Activated CD4-positive, CD25-positive, alpha-beta regulatory T cell treated with anti-CD3 and anti-CD28 coated beads, Interleukin-2, amount 50 U/mL, for 16 hours (primary cell): ENCODE results near the gene NPIPB8.
"Not testable (repeated sequence)": the region's sequence is repeated elsewhere in the genome, so short reads cannot be mapped to it uniquely, and the experiment has no call there.

Source experiments
- DNase-seq: peaks from one replicate; pipeline ENCODE4 v3.0.0-alpha.2; 2020; ENCODE audit warnings: low read depth, low spot score

NPIPB8 gene

GRCh38 chr16:28637765-28638164 lies at the start of gene NPIPB8:
Gene NPIPB8, plus strand, starts transcription at chr16:28638065. Its CDS starts 296 bp downstream, at chr16:28638361.
- not testable (repeated sequence) for DNase-seq

DNA sequence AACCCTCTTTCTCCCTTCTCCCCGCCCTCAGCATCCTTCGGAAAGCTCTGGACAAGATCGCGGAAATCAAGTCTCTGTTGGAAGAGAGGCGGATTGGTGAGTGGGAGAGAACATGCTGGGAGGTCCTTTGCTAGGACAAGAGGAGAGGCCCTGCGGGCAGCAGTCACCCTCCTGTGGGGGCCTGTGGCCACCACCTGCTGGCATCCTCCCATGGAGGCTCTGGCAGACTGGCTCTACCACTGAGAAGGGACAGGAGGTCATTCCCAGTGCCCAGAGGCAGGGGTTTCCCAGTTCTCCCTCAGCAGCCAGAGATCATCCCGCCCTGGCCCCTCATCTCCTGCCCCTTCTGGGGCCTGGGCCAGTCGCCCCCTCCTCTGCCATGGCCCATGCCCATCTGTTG lies 48.8 kb upstream of the NPIPB8 start:
- no peak for DNase-seq

- DNase-seq: no peak
These were observed 47.9 kb upstream of the NPIPB8 start for GRCh38 chr16:28589930-28590329.

GRCh38 chr16:28590384-28591340 lies 47.2 kb upstream of the NPIPB8 start:
- no peak for DNase-seq

DNA sequence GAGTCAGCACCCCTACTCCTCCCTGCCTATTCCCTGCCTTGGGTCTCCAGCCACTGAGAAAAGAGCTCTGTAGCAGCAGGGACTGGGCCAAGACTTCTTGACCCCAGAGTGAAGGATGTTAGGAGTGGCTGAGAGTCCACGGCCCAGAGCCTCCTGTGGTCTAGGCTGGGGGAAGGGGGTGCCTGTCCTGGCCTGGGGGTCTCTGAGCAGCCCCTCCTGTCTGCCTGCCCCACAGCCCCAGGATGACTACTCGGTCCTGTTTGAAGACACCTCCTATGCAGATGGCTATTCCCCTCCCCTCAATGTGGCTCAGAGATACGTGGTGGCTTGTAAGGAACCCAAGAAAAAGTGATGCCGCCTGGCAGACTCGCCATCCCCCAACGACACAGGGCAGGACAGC lies 46.5 kb upstream of the NPIPB8 start:
- DNase-seq: no peak

- no peak for DNase-seq
These were observed 45.4 kb upstream of the NPIPB8 start for GRCh38 chr16:28592511-28592910.

- DNase-seq: no peak
These were observed 44.8 kb upstream of the NPIPB8 start for GRCh38 chr16:28592979-28593553.

GRCh38 chr16:28595451-28595850 lies 42.4 kb upstream of the NPIPB8 start:
- not testable (repeated sequence) for DNase-seq

GRCh38 chr16:28596115-28596630 lies 41.7 kb upstream of the NPIPB8 start:
- DNase-seq: no peak

- no peak for DNase-seq
These were observed 40.8 kb upstream of the NPIPB8 start, which contains the start of gene SULT1A2 for GRCh38 chr16:28596840-28597691. Gene SULT1A2, minus strand, starts transcription at chr16:28597050. Its CDS starts 1,120 bp downstream, at chr16:28595930.

- DNase-seq: no peak
These were observed 40.1 kb upstream of the NPIPB8 start for GRCh38 chr16:28597692-28598261.

GRCh38 chr16:28599377-28600285 lies 38.2 kb upstream of the NPIPB8 start:
- not testable (repeated sequence) for DNase-seq

DNA sequence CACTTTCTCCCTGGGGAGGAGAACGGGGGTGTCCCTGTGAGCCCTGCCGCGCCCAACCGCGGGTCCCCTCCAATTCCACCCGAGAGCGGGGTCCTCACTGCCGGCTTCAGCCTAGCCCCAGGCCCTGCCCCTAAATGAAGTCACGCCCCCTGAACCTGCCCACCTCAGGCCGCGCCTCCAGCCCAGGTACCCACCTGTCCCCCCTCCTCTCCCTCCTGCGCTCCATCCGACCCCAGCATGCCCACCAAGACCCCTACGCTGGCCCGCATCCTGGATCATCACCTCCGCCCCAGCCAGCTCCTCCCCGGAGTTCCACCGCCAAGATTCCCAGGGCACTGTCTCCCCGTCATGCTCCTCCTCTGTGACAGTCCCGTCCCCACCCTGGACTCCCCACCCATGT lies 36.9 kb upstream of the NPIPB8 start:
- not testable (repeated sequence) for DNase-seq

DNA sequence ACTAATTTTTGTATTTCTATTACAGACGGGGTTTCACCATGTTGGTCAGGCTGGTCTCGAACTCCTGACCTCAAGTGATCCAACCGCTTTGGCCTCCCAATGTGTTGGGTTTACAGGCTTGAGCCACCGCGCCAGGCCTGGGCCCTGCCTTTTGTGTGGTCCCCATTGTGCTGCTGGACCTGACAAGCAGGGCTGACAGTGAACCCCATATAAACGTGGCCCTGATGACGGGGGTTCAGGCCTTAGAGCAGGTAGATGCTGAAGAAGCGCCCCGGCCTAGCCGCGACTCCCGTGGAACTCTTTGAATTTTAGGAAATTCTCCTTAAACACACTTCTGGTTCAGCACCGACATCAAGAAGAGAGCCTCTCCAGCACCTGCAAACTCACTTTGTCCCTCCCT lies 36.3 kb upstream of the NPIPB8 start:
- not testable (repeated sequence) for DNase-seq

DNA sequence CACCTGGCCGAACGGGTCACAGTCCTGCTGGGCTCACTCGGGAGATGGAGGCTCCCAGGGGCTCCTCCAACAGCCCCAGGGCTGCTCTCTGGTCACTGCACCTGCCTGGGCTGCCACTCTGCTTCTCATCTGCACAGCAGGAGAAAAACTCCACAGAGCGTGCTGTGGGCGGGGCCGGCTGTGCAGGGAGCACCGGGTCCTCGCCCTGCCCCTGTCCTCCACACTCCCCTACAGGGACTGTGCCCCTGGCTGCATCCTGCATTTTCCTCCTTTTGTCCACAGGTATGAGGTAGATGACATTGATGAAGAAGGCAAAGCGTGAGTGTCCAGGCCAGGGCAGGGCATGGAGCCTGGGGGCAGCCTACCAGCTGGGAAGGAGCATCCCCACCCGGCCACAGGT lies 35.8 kb upstream of the NPIPB8 start:
- not testable (repeated sequence) for DNase-seq

DNA sequence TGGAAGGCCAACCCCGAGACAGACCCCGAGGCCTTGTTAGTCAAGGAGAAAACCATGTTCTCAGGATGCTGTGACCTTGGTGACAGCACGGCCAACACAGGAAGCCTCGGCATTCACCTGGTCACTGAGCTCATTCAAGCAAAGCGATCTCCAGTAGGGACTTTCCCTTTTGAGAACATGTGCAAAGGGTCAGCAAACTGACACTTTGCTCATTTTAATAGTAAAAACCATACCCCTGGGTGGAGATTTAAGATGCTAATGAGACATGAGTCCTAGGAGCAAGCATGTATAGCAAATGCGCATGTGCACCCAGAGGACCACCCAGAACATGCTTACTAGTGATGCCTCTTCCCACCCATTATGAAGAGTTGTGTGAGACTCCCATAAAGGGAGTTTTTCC lies 35.3 kb upstream of the NPIPB8 start:
- no peak for DNase-seq

DNA sequence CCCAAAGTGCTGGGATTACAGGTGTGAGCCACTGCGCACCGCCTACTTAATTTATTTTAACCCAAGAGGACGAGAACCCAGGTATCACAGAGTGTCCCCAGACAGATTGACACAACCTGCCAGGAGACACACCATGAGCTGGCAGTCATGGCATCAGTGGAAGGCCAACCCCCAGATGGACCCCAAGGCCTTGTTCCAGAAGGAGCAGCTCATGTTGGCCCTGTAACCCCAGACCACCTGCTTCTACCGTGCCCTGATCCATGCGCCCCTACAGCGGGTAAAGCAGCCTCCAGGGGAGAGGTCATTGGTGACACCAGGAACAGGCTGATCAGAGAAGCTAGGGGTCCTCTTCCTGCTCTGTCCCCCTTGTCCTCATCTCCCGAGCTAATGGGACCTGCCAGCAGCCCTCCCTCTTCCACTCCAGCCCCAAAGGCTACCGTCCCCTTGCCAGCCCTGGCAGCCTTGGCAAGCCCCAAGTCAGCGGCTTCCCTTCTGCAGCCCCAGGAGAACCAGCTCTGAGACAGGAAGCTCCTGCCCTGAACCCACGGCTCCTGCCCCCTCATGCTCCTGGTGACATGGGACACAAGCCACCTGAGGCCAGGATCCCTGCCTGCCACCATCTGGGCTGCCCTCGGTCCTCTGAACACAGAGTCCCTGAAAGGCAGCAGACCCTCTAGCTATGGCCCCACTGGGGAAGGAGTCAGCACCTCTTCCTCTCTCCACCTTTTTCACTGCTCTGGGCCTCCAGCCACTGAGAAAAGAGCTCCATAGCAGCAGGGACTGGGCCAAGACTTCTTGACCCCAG lies 34.3 kb upstream of the NPIPB8 start:
- no peak for DNase-seq

DNA sequence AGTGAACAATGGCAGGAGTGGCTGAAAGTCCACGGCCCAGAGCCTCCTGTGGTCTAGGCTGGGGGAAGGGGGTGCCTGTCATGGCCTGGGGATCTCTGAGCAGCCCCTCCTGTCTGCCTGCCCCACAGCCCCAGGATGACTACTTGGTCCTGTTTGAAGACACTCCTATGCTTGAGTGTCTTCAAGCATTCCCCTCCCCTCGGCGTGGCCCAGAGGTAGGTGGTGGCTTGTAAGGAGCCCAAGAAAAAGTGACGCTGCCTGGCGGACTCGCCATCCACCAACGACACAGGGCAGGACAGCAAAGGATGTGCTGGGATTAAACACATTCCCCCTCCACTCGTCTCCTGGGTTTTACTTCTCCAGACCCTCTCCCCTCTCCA lies 33.7 kb upstream of the NPIPB8 start:
- no peak for DNase-seq
